ENCODE data around the gene WDR76.
A peak's percentile ranks its signal among the peaks of the same experiment; 100 is the strongest.

Gene WDR76

DNA sequence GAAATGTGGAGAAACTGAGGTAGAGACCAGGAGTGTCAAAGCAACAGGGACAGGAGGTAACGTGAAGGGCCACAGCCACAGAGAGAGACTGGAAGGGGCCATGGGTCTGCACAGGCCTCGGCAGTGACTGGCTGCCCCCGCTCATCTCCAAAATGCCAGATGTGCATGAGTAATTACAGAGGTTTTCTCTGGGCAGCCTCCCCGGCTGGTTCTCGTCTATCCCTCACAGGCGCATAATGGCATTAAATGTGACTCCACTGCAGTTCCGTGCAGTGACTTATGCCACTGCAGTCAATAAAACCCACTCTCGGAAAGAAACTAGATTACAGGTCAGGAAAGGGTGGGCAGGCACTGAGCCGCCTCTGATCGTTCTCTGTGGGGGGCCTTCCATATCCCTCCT, 74.7 kb downstream of the WDR76 start:
- Histone ChIP-seq H3K36me3 (ENCODE audit: insufficient read depth, low read length) (no peaks in the 10 kb centered on the region), H3K4me3 (ENCODE audit: low read length, poor library complexity, severe bottlenecking) (no peak overlapping the region), H3F3A (ENCODE audit: low read depth) (no peaks in the 10 kb centered on the region), H3K4me1 (ENCODE audit: insufficient read depth, low read length, poor library complexity, severe bottlenecking) (peaks cover 5% of the 10 kb centered on the region), H3K27me3 (ENCODE audit: insufficient read depth, low read length, poor library complexity, severe bottlenecking) (no peaks in the 10 kb centered on the region), H3K4me2 (ENCODE audit: low read depth, low read length, poor library complexity, severe bottlenecking) (no peak overlapping the region), H2AFZ (ENCODE audit: low read length) (no peak overlapping the region), H3K9me3 (ENCODE audit: insufficient read depth, low read depth, low read length) (no peaks in the 10 kb centered on the region), H3K9me2 (replicated peaks; ENCODE audit: low read depth, low read length) (no peaks in the 10 kb centered on the region), H3K9ac (ENCODE audit: low read depth, low read length, poor library complexity, severe bottlenecking) (no peak overlapping the region), H3K79me2 (ENCODE audit: insufficient read depth, low read length) (no peaks in the 10 kb centered on the region), H4K20me1 (ENCODE audit: insufficient read depth, low read length, poor library complexity, severe bottlenecking) (no peaks in the 10 kb centered on the region)
- TF ChIP-seq CTCF (conservative IDR thresholded peaks at IDR 0.05; ENCODE audit: low read length) (no peak), EZH2phosphoT487 (IDR thresholded peaks at IDR 0.05; ENCODE audit: borderline replicate concordance) (no peak)

- no peaks in the 10 kb centered on the region for H3K27me3 ChIP-seq (ENCODE audit: insufficient read depth, low read length, poor library complexity, severe bottlenecking)
- TF ChIP-seq CTCF (conservative IDR thresholded peaks at IDR 0.05; ENCODE audit: low read length) (peak; percentile 96), EZH2phosphoT487 (IDR thresholded peaks at IDR 0.05; ENCODE audit: borderline replicate concordance) (no peak)
- no peaks in the 10 kb centered on the region for H3K9me3 ChIP-seq (ENCODE audit: insufficient read depth, low read depth, low read length)
- no peaks in the 10 kb centered on the region for H3K36me3 ChIP-seq (ENCODE audit: insufficient read depth, low read length)
- H3K4me3 ChIP-seq (ENCODE audit: low read length, poor library complexity, severe bottlenecking), result no peak overlapping the region
- peak overlapping the region; percentile 35 for H3K4me2 ChIP-seq (ENCODE audit: low read depth, low read length, poor library complexity, severe bottlenecking)
- no peaks in the 10 kb centered on the region for H3K9me2 ChIP-seq (replicated peaks; ENCODE audit: low read depth, low read length)
- H3K4me1 ChIP-seq (ENCODE audit: insufficient read depth, low read length, poor library complexity, severe bottlenecking), result peaks cover 5% of the 10 kb centered on the region
- no peak overlapping the region for H3K9ac ChIP-seq (ENCODE audit: low read depth, low read length, poor library complexity, severe bottlenecking)
- no peaks in the 10 kb centered on the region for H3K79me2 ChIP-seq (ENCODE audit: insufficient read depth, low read length)
- no peaks in the 10 kb centered on the region for H3F3A ChIP-seq (ENCODE audit: low read depth)
- peak overlapping the region; percentile 81 for H2AFZ ChIP-seq (ENCODE audit: low read length)
- H4K20me1 ChIP-seq (ENCODE audit: insufficient read depth, low read length, poor library complexity, severe bottlenecking), result no peaks in the 10 kb centered on the region
Observed at GRCh38 chr15:43903864-43904290, 77.1 kb downstream of the WDR76 start.

DNA sequence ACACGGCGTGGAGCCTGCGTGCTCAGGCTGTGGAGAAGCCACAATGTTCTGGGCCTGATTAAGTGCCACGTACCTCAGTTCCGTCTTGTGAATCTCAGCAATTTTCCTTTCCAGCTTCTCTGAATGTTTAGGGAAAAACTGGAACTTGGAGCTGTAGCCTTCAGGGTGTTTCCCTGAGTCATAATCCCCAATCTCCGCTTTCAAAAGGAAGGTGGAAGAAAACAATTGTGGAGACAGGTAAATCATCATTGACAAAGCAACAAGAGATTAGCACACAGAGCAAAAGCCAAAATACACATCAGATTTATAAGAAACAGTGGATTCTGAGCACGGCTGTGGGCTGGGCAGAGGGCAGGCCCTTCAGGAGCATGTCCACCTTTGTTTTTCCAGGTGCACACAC, 79.0 kb downstream of the WDR76 start:
- Histone ChIP-seq H3K4me3 (ENCODE audit: low read length, poor library complexity, severe bottlenecking) (no peak overlapping the region), H3K4me2 (ENCODE audit: low read depth, low read length, poor library complexity, severe bottlenecking) (no peak overlapping the region), H3K9ac (ENCODE audit: low read depth, low read length, poor library complexity, severe bottlenecking) (no peak overlapping the region), H4K20me1 (ENCODE audit: insufficient read depth, low read length, poor library complexity, severe bottlenecking) (no peaks in the 10 kb centered on the region), H3K27me3 (ENCODE audit: insufficient read depth, low read length, poor library complexity, severe bottlenecking) (no peaks in the 10 kb centered on the region), H3K4me1 (ENCODE audit: insufficient read depth, low read length, poor library complexity, severe bottlenecking) (peaks cover 5% of the 10 kb centered on the region), H3F3A (ENCODE audit: low read depth) (no peaks in the 10 kb centered on the region), H2AFZ (ENCODE audit: low read length) (no peak overlapping the region), H3K79me2 (ENCODE audit: insufficient read depth, low read length) (no peaks in the 10 kb centered on the region), H3K9me3 (ENCODE audit: insufficient read depth, low read depth, low read length) (no peaks in the 10 kb centered on the region), H3K9me2 (replicated peaks; ENCODE audit: low read depth, low read length) (no peaks in the 10 kb centered on the region), H3K36me3 (ENCODE audit: insufficient read depth, low read length) (no peaks in the 10 kb centered on the region)
- TF ChIP-seq EZH2phosphoT487 (IDR thresholded peaks at IDR 0.05; ENCODE audit: borderline replicate concordance) (no peak), CTCF (conservative IDR thresholded peaks at IDR 0.05; ENCODE audit: low read length) (no peak)
